ENCODE measurements around the gene LCP1.

GRCh38 chr13:46229251-46229650, 47.3 kb upstream of the LCP1 start:
- TF ChIP-seq CTCF (IDR thresholded peaks at IDR 0.05): no peak
- TF ChIP-seq POLR2A (IDR thresholded peaks at IDR 0.05): no peak
